Measurements from ENCODE around the gene PCAT7. TPM values are rescaled to one million over a fixed set of nuclear protein-coding genes. Genes with fewer than 3 reads are reported as not detected.

PCAT7 gene
- total RNA-seq, 1 donor from 2014 or later, result 7.4 TPM

GRCh38 chr9:94576131-94576530 is 21.2 kb downstream of the PCAT7 start:
- TF ChIP-seq, protein P1, sequence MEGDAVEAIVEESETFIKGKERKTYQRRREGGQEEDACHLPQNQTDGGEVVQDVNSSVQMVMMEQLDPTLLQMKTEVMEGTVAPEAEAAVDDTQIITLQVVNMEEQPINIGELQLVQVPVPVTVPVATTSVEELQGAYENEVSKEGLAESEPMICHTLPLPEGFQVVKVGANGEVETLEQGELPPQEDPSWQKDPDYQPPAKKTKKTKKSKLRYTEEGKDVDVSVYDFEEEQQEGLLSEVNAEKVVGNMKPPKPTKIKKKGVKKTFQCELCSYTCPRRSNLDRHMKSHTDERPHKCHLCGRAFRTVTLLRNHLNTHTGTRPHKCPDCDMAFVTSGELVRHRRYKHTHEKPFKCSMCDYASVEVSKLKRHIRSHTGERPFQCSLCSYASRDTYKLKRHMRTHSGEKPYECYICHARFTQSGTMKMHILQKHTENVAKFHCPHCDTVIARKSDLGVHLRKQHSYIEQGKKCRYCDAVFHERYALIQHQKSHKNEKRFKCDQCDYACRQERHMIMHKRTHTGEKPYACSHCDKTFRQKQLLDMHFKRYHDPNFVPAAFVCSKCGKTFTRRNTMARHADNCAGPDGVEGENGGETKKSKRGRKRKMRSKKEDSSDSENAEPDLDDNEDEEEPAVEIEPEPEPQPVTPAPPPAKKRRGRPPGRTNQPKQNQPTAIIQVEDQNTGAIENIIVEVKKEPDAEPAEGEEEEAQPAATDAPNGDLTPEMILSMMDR (conservative IDR thresholded peaks at IDR 0.05), result no peak
- H3K36me3 Mint-ChIP-seq (ENCODE audit: low read depth), result no peaks in the 10 kb centered on the region
- no peak overlapping the region for H3K4me3 Mint-ChIP-seq
- H3K27ac Mint-ChIP-seq (ENCODE audit: unreplicated experiment), result no peak overlapping the region
- H3K4me1 Mint-ChIP-seq, result peaks cover 7% of the 10 kb centered on the region
- H3K9me3 Mint-ChIP-seq, result no peaks in the 10 kb centered on the region
- no peak for DNase-seq (ENCODE audit: low read depth, low spot score)
- H3K27me3 Mint-ChIP-seq (ENCODE audit: low read depth), result peaks cover 12% of the 10 kb centered on the region

- peaks cover 7% of the 10 kb centered on the region for H3K27me3 Mint-ChIP-seq (ENCODE audit: low read depth)
- no peak for DNase-seq (ENCODE audit: low read depth, low spot score)
- no peak overlapping the region for H3K27ac Mint-ChIP-seq (ENCODE audit: unreplicated experiment)
- H3K4me1 Mint-ChIP-seq, result peaks cover 7% of the 10 kb centered on the region
- H3K36me3 Mint-ChIP-seq (ENCODE audit: low read depth), result no peaks in the 10 kb centered on the region
- TF ChIP-seq, protein P1 (conservative IDR thresholded peaks at IDR 0.05), result no peak
- H3K9me3 Mint-ChIP-seq, result no peaks in the 10 kb centered on the region
- no peak overlapping the region for H3K4me3 Mint-ChIP-seq
Measured at GRCh38 chr9:94577036-94577435, 22.2 kb downstream of the PCAT7 start.

DNA sequence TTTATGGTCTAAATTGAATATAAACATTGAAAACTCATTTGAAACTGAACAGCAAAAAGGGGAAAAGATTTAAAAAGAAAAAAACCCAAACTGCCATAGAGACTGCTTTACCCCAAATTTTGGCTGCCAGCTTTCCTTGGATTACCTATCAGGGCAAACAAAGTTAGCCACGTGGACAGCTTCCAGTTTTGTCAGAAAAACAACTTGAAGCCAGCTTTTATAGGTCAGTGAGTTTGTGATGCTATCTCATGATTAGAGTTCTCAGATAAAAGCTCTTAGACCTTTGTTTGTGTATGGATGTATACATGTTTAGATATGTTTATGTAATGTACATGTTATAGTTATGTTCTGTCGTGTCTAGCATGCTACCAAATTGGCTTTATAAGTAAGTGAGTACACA is 22.7 kb downstream of the PCAT7 start:
- TF ChIP-seq, protein P1 (conservative IDR thresholded peaks at IDR 0.05), result no peak
- no peak for DNase-seq (ENCODE audit: low read depth, low spot score)
- Mint-ChIP-seq H3K9me3 (no peaks in the 10 kb centered on the region), H3K36me3 (ENCODE audit: low read depth) (no peaks in the 10 kb centered on the region), H3K4me3 (no peak overlapping the region), H3K27ac (ENCODE audit: unreplicated experiment) (no peak overlapping the region), H3K4me1 (peaks cover 7% of the 10 kb centered on the region), H3K27me3 (ENCODE audit: low read depth) (peaks cover 2% of the 10 kb centered on the region)

GRCh38 chr9:94581728-94582127 is 26.8 kb downstream of the PCAT7 start:
- Mint-ChIP-seq H3K4me3 (no peak overlapping the region), H3K36me3 (ENCODE audit: low read depth) (no peaks in the 10 kb centered on the region), H3K9me3 (no peaks in the 10 kb centered on the region), H3K27ac (ENCODE audit: unreplicated experiment) (no peak overlapping the region), H3K27me3 (ENCODE audit: low read depth) (no peaks in the 10 kb centered on the region), H3K4me1 (peaks cover 7% of the 10 kb centered on the region)
- DNase-seq (ENCODE audit: low read depth, low spot score), result no peak
- TF ChIP-seq, protein P1 (conservative IDR thresholded peaks at IDR 0.05), result no peak

DNA sequence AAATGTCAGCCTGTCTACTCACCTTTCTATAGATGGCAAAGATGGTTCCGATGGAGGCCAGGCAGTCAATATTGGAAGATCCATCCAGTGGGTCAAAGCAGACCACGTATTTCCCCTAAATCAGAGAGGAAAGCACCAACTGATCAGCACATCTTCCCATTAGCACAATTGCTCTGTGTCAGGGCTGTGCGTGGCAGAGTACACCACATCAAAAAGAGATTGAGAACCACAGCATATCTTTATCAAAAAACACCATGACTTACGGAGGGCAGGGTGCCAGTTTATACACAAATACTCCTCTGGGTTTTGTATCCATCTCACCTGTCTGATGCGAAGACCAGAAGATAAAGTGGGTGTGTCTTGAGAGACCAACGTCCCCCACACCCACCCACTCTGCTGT is 29.7 kb downstream of the PCAT7 start:
- Mint-ChIP-seq H3K9me3 (no peaks in the 10 kb centered on the region), H3K36me3 (ENCODE audit: low read depth) (no peaks in the 10 kb centered on the region), H3K4me3 (no peak overlapping the region), H3K4me1 (no peaks in the 10 kb centered on the region), H3K27ac (ENCODE audit: unreplicated experiment) (no peak overlapping the region), H3K27me3 (ENCODE audit: low read depth) (no peaks in the 10 kb centered on the region)
- TF ChIP-seq, protein P1 (conservative IDR thresholded peaks at IDR 0.05), result no peak
- no peak for DNase-seq (ENCODE audit: low read depth, low spot score)

DNA sequence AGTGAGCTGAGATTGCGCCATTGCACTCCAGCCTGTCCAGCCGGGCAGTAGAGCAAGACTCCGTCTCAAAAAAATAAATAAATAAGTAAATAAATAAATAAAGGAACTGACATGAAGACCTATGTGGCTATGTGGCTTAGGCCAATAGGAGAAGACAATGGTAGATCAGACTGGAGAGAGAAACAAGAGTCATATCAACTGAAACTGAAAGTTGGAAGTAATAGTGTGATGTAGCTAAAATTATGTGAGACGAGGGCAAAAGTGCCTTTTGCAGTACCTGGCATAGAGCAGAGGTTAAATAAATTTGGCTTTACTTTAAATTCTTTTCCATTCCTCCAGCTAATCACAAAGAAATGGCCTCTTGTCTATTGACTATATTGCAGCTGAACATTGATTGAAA is 31.4 kb downstream of the PCAT7 start:
- Mint-ChIP-seq H3K27me3 (ENCODE audit: low read depth) (no peaks in the 10 kb centered on the region), H3K4me1 (no peaks in the 10 kb centered on the region), H3K27ac (ENCODE audit: unreplicated experiment) (no peak overlapping the region), H3K9me3 (no peaks in the 10 kb centered on the region), H3K36me3 (ENCODE audit: low read depth) (no peaks in the 10 kb centered on the region), H3K4me3 (no peak overlapping the region)
- DNase-seq (ENCODE audit: low read depth, low spot score), result no peak
- TF ChIP-seq, protein P1 (conservative IDR thresholded peaks at IDR 0.05), result no peak

Data from neural crest cell (in vitro differentiated cells).